H1 (cell line): ENCODE results near the gene CAD. TPM values are rescaled to one million over a fixed set of nuclear protein-coding genes. Genes with fewer than 3 reads are reported as not detected.

ENCODE experiments used
- GTF2F1 ChIP-seq: IDR thresholded peaks from 2 replicates; pipeline ENCODE4 v1.6.1; 2012; ENCODE audit warnings: low read depth, low read length, improper control_type of control experiment, borderline replicate concordance
- polyA plus RNA-seq, 7 experiments: library from polyadenylated mRNA; depleted of rRNA in 3 of 7; stranded (reverse) in 5 of 7; unstranded in 2 of 7; fragments of >200 nt in 5 of 7; fragments of 200-250 nt in 2 of 7; gene quantifications; 1 replicate in 5 of 7; 2 replicates in 1 of 7; 4 replicates in 1 of 7; pipeline versions ENCODE4 v1.2.1 to v1.2.3, GENCODE V29; 2011 to 2013; ENCODE audit warnings: missing spikeins in 2 of 7, mixed read lengths in 2 of 7
- total RNA-seq: library from RNA; stranded (reverse); fragmentation: NEBNext Ultra II Directional; extraction: Animal tissue kit (Norgen Biotek cat#: 25700); gene quantifications from 2 replicates; pipeline ENCODE4 v1.2.1, GENCODE V29; 2021
- TF ChIP-seq, protein P1 (sequence below): IDR thresholded peaks from 2 replicates; pipeline ENCODE4 v1.6.1; 2012; ENCODE audit warnings: low read length, inconsistent platforms

CAD gene
- total and polyA plus RNA-seq, 2 of the 8 experiments (the other 6 are each of a cell fraction or from before 2014, with no cell fraction given) = 130 to 146 TPM

DNA sequence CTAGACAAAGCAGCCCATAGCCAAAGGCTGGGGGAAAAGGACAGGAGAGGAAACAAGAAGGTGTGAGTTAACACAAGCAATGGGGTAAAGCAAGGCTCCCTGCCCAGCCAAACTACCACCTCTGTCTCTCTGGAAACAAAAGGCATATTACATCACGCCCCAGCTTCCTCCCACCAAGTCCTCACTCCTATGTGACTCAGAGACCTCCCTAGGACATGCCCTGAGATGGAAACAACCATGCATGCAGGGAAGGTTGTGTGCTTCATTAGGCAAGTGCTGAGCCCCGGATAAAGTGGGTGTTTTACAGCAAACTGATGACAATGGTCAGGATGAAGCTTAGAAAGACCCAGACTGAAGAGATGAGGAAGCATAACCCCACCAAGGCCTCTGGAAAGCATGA, 14.3 kb upstream of the CAD start (continued):
- TF ChIP-seq, protein P1, sequence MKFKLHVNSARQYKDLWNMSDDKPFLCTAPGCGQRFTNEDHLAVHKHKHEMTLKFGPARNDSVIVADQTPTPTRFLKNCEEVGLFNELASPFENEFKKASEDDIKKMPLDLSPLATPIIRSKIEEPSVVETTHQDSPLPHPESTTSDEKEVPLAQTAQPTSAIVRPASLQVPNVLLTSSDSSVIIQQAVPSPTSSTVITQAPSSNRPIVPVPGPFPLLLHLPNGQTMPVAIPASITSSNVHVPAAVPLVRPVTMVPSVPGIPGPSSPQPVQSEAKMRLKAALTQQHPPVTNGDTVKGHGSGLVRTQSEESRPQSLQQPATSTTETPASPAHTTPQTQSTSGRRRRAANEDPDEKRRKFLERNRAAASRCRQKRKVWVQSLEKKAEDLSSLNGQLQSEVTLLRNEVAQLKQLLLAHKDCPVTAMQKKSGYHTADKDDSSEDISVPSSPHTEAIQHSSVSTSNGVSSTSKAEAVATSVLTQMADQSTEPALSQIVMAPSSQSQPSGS = no peak
- no peak for TF ChIP-seq GTF2F1
